ENCODE results near the gene REEP1. TPM values are rescaled to one million over a fixed set of nuclear protein-coding genes. Genes with fewer than 3 reads are reported as not detected.

REEP1 gene
- total RNA-seq, 1 experiment from 2014 or later, result 5.9 TPM

DNA sequence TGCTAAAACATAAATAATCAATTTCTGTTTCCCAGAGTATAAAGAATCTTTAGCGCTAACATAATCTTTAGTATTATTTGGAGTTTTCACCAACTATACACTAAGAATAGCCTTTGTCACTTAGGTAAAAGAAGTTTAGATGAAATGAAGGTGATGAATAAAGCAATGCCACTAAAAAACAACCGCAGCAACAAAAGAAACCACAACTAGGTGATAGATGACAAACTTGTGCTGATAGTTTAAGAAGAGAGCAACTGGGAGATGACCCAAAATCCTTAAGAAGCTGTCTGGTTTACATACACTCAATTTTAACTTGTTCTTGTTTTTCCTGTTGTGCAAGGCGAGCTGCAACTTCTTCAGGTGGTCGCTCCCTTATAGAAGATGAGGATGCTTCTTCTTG lies 167.0 kb downstream of the REEP1 start:
- BruUV-seq (replicated peaks), result no TSS peak
- peaks cover 8% of the 10 kb centered on the region; the same call in 1 of the 2 replicates for H4K20me1 ChIP-seq (ENCODE audit: insufficient read depth)
- intact Hi-C loops (cut with micrococcal nuclease), result no loop called here
- no peaks in the 10 kb centered on the region for H3K9me3 ChIP-seq (ENCODE audit: control insufficient read depth in 1 of 2, insufficient read depth in 1 of 2, low read depth in 1 of 2, low read length in 2 of 2)
- peaks cover 33 to 38% of the 10 kb centered on the region in 2 experiments; a peak in 3 of 4 replicates for H3K36me3 ChIP-seq (ENCODE audit: control insufficient read depth in 1 of 2, insufficient read depth in 2 of 2, low read length in 2 of 2)
- peaks cover 37% of the 10 kb centered on the region for H3K79me2 ChIP-seq (ENCODE audit: insufficient read depth, low read length)
- H3K4me2 ChIP-seq (ENCODE audit: low read length), result no peak overlapping the region
- ChIA-PET POLR2A (no interaction called here), CTCF (no interaction called here), RAD21 (ENCODE audit: low non-redundant PET in 1 of 2, low total read pairs in 2 of 2, uncharacterized antibody in 2 of 2, unreplicated experiment in 2 of 2) (no interaction called here)
- no peak overlapping the region for H3K27ac ChIP-seq (ENCODE audit: low read depth, low read length)
- H3K4me1 ChIP-seq (ENCODE audit: control insufficient read depth in 1 of 2, insufficient read depth in 2 of 2, low read length in 2 of 2), result peaks cover 0 to 3% of the 10 kb centered on the region in 2 experiments; a peak in 1 of 4 replicates
- H2AFZ ChIP-seq (ENCODE audit: low read depth, low read length, poor library complexity, severe bottlenecking), result no peak overlapping the region
- no peaks in the 10 kb centered on the region for H3K27me3 ChIP-seq (ENCODE audit: insufficient read depth, low read length)
- H3K9ac ChIP-seq (ENCODE audit: low read length), result no peak overlapping the region
- DNase-seq (ENCODE audit: low read depth, low spot score), result no peak
- TF ChIP-seq, protein P1, sequence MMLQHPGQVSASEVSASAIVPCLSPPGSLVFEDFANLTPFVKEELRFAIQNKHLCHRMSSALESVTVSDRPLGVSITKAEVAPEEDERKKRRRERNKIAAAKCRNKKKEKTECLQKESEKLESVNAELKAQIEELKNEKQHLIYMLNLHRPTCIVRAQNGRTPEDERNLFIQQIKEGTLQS (IDR thresholded peaks at IDR 0.05), result no peak
- TF ChIP-seq EGR1 (IDR thresholded peaks at IDR 0.05; ENCODE audit: low read depth), result no peak
- TF ChIP-seq POLR2A (IDR thresholded peaks at IDR 0.05; ENCODE audit: borderline replicate concordance, extremely low read depth, insufficient read depth, insufficient read length), result no peak
- no peak for TF ChIP-seq ELF1 (IDR thresholded peaks at IDR 0.05; ENCODE audit: borderline replicate concordance, low read depth)
- no peak for TF ChIP-seq RAD21 (IDR thresholded peaks at IDR 0.05; ENCODE audit: low read depth)
- no peak for TF ChIP-seq EZH2phosphoT487 (IDR thresholded peaks at IDR 0.05; ENCODE audit: borderline replicate concordance)
- no peak for TF ChIP-seq TCF7L2 (IDR thresholded peaks at IDR 0.05; ENCODE audit: borderline replicate concordance, extremely low read depth, insufficient read depth, insufficient read length)
- TF ChIP-seq JUND (IDR thresholded peaks at IDR 0.05), result no peak
- no peak for ATAC-seq
- no peaks in the 10 kb centered on the region for H3K9me2 ChIP-seq (ENCODE audit: insufficient read depth)
- H3K4me3 ChIP-seq (replicated peaks in 1 of 2; ENCODE audit: low read depth in 1 of 2, low read length in 2 of 2), result no peak overlapping the region

Small RNAs within 50 kb of the gene (microRNA-seq; reads per million reads assigned to microRNA genes)
- not detected for gene MIR4779 (ENCODE audit: borderline number of aligned reads)

Other genes starting within 250 kb of the REEP1 start
- gene POLR1A, start 231.7 kb downstream of the REEP1 start, total RNA-seq (2021; ENCODE audit: unreplicated experiment), result 46.6 TPM
- 154 TPM for gene PTCD3, start 231.4 kb downstream of the REEP1 start, total RNA-seq (2021; ENCODE audit: unreplicated experiment)
- 125 TPM for gene IMMT, start 142.2 kb downstream of the REEP1 start, total RNA-seq (2021; ENCODE audit: unreplicated experiment)
- 50.3 TPM for gene MRPL35, start 138.2 kb downstream of the REEP1 start, total RNA-seq (2021; ENCODE audit: unreplicated experiment)
- gene KDM3A, start 103.7 kb upstream of the REEP1 start, total RNA-seq (2021; ENCODE audit: unreplicated experiment), result 52.6 TPM
- 63.4 TPM for gene CHMP3, start 225.8 kb upstream of the REEP1 start, total RNA-seq (2021; ENCODE audit: unreplicated experiment)

Measured in HCT116 (cell line).